Ishikawa (cell line): ENCODE results near the gene CDCP2.

Experiments
- CEBPB ChIP-seq: IDR thresholded peaks from 2 replicates; pipeline ENCODE4 v1.6.1; 2012
- CREB1 ChIP-seq: IDR thresholded peaks from 2 replicates; pipeline ENCODE4 v1.6.1; 2012; ENCODE audit warnings: low read depth
- EGR1 ChIP-seq: IDR thresholded peaks from 2 replicates; pipeline ENCODE4 v1.6.1; 2012
- EP300 ChIP-seq: IDR thresholded peaks from 2 replicates; pipeline ENCODE4 v1.6.1; 2012; ENCODE audit warnings: borderline replicate concordance
- FOXM1 ChIP-seq: IDR thresholded peaks from 2 replicates; pipeline ENCODE4 v1.6.1; 2012; ENCODE audit warnings: low read depth, borderline replicate concordance
- NFIC ChIP-seq: IDR thresholded peaks from 2 replicates; pipeline ENCODE4 v1.6.1; 2012
- RAD21 ChIP-seq: IDR thresholded peaks from 2 replicates; pipeline ENCODE4 v1.6.1; 2012; ENCODE audit warnings: low read depth
- TAF1 ChIP-seq: IDR thresholded peaks from 2 replicates; pipeline ENCODE4 v1.6.1; 2012; ENCODE audit warnings: low read depth, mild to moderate bottlenecking
- TCF12 ChIP-seq: IDR thresholded peaks from 2 replicates; pipeline ENCODE4 v1.6.1; 2012; ENCODE audit warnings: low read depth
- TEAD4 ChIP-seq: IDR thresholded peaks from 2 replicates; pipeline ENCODE4 v1.6.1; 2012
- YY1 ChIP-seq: IDR thresholded peaks from 2 replicates; pipeline ENCODE4 v1.6.1; 2012; ENCODE audit warnings: low read depth
- ZBTB7A ChIP-seq: IDR thresholded peaks from 2 replicates; pipeline ENCODE4 v1.6.1; 2012; ENCODE audit warnings: low read depth
- TF ChIP-seq, protein P1 (sequence below): IDR thresholded peaks from 2 replicates; pipeline ENCODE4 v1.6.1; 2012; ENCODE audit warnings: low read depth, mild to moderate bottlenecking
- TF ChIP-seq, protein P2 (sequence below): IDR thresholded peaks from 2 replicates; pipeline ENCODE4 v1.6.1; 2012
- TF ChIP-seq, protein P3 (sequence below): IDR thresholded peaks from 2 replicates; pipeline ENCODE4 v1.6.1; 2012

The CDCP2 gene

DNA sequence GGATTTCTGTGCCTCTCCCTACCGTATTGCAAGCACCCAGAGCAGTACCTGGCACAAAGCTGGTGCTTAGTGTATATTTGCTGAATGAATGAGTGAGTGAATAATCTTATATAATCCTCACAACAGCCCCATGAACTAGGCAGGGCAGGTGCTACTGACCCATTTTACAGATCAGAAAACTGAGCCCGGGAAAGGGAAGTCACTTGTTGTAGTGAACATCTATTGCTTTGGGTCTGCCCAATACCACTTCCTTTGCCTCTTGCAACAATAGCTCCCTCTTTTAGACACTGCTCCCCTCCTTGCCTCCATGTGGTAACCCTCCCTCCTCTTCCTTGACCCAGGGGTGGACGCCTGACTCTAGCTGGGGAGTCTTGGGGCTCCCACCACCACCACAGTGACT, 3.1 kb downstream of the CDCP2 start:
- TF ChIP-seq TAF1: no peak
- TF ChIP-seq, protein P1, sequence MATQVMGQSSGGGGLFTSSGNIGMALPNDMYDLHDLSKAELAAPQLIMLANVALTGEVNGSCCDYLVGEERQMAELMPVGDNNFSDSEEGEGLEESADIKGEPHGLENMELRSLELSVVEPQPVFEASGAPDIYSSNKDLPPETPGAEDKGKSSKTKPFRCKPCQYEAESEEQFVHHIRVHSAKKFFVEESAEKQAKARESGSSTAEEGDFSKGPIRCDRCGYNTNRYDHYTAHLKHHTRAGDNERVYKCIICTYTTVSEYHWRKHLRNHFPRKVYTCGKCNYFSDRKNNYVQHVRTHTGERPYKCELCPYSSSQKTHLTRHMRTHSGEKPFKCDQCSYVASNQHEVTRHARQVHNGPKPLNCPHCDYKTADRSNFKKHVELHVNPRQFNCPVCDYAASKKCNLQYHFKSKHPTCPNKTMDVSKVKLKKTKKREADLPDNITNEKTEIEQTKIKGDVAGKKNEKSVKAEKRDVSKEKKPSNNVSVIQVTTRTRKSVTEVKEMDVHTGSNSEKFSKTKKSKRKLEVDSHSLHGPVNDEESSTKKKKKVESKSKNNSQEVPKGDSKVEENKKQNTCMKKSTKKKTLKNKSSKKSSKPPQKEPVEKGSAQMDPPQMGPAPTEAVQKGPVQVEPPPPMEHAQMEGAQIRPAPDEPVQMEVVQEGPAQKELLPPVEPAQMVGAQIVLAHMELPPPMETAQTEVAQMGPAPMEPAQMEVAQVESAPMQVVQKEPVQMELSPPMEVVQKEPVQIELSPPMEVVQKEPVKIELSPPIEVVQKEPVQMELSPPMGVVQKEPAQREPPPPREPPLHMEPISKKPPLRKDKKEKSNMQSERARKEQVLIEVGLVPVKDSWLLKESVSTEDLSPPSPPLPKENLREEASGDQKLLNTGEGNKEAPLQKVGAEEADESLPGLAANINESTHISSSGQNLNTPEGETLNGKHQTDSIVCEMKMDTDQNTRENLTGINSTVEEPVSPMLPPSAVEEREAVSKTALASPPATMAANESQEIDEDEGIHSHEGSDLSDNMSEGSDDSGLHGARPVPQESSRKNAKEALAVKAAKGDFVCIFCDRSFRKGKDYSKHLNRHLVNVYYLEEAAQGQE: no peak
- no peak for TF ChIP-seq EGR1
- no peak for TF ChIP-seq ZBTB7A
- TF ChIP-seq, protein P2, sequence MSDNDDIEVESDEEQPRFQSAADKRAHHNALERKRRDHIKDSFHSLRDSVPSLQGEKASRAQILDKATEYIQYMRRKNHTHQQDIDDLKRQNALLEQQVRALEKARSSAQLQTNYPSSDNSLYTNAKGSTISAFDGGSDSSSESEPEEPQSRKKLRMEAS: no peak
- TF ChIP-seq, protein P3, sequence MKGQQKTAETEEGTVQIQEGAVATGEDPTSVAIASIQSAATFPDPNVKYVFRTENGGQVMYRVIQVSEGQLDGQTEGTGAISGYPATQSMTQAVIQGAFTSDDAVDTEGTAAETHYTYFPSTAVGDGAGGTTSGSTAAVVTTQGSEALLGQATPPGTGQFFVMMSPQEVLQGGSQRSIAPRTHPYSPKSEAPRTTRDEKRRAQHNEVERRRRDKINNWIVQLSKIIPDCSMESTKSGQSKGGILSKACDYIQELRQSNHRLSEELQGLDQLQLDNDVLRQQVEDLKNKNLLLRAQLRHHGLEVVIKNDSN: no peak
- no peak for TF ChIP-seq EP300
- TF ChIP-seq CEBPB: no peak
- no peak for TF ChIP-seq TEAD4
- no peak for TF ChIP-seq TCF12
- no peak for TF ChIP-seq YY1
- no peak for TF ChIP-seq RAD21

DNA sequence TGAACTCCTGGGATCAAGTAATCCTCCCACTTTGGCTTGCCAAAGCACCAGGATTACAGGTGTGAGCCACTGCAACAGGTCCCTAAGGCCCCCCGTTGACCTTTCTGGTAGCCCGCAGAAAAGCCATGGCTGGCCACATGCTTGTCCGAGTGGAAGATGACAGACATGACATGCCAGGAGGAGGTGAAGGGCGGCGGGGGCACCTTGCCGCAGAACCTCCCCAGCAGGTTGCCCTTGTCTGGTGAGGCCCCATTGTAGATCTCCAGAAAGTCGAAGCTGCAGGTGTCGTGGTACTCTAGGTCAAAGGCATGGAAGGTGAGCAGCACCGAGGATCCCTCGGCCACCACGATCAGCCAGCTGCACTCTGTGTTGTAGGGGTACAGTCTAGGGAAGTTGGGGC, 8.4 kb downstream of the CDCP2 start:
- TF ChIP-seq ZBTB7A: no peak
- TF ChIP-seq, protein P3: no peak
- no peak for TF ChIP-seq EP300
- TF ChIP-seq, protein P1: no peak
- TF ChIP-seq FOXM1: no peak
- no peak for TF ChIP-seq TEAD4
- TF ChIP-seq NFIC: no peak
- TF ChIP-seq TAF1: no peak
- no peak for TF ChIP-seq CREB1
- no peak for TF ChIP-seq TCF12

DNA sequence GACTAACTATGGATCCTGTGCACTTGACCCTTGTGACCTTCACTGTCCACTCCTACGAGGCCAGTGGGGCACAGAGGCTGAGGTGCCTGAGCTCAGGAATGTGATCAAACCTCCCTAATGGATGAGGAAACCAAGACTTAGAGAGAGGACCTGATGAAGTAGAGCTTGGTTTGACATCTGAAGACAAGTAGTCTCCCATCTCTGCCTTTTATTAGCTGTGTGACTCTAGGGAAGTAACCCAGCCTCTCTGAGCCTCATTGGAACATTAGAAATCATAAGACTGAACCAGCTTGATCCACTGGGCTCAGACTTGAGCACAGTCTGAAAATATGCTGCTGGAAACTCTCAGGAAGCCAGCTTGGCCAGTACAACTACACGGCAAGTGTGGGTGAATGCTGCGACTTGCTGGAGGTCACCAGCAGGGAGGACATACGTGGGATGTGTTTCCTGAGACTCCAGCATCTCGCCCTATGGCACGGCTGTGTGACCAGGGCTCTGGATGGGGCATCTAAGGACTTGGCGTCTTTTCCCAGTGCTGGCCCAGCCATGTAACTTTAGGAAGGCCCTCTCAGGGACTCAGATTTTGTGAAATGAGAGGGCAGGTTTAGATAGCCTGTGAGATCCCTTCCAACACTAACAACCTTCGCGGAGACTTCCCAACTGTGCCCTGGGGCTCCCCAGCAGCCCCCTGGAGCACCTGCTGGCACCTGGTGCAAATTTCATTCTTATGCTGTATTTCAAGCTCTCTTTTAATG, 10.5 kb downstream of the CDCP2 start:
- no peak for TF ChIP-seq EP300
- TF ChIP-seq TEAD4: no peak
- TF ChIP-seq TCF12: no peak
- TF ChIP-seq CEBPB: no peak
- TF ChIP-seq, protein P2: no peak
- TF ChIP-seq, protein P1: no peak
- no peak for TF ChIP-seq NFIC
- no peak for TF ChIP-seq RAD21
- TF ChIP-seq, protein P3: no peak
- no peak for TF ChIP-seq TAF1
- TF ChIP-seq CREB1: no peak
- no peak for TF ChIP-seq EGR1
- TF ChIP-seq YY1: no peak
- TF ChIP-seq FOXM1: no peak
- no peak for TF ChIP-seq ZBTB7A

DNA sequence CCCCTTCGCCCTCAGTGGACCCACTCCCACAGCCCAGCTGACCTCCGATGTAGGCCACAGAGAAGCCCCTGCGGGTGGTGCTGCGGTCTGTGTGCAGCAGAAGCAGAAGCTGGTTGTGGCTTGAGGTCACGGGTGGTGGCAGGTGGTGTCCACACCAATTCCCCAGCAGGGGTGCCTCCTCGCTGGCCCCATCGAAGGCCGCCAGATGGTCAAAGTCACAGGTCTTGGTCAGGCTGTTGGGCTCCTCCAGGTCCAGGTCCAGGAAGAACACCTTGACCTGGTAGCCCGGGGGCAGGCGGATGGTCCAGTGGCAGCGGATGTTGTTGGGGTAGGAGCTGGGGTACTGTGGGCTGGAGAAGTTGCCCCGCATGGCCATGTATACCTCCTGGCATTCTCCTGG, 13.1 kb downstream of the CDCP2 start:
- TF ChIP-seq, protein P2: no peak
- TF ChIP-seq NFIC (no peak), CEBPB (no peak)
- TF ChIP-seq, protein P1: no peak
